ENCODE data around the gene PNPLA1.
"Not testable (repeated sequence)": the region's sequence is repeated elsewhere in the genome, so short reads cannot be mapped to it uniquely, and the experiment has no call there.

Gene PNPLA1

GRCh38 chr6:36337814-36338213 lies 68.0 kb downstream of the PNPLA1 start:
- Histone ChIP-seq H3K9me3 (ENCODE audit: control insufficient read depth, insufficient read depth, low read depth, low read length) (no peaks in the 10 kb centered on the region), H3K36me3 (ENCODE audit: control insufficient read depth, insufficient read depth, low read length) (no peaks in the 10 kb centered on the region), H3K9ac (ENCODE audit: low read length) (no peak overlapping the region), H3K27me3 (ENCODE audit: control insufficient read depth, insufficient read depth, low read length) (peaks cover 19% of the 10 kb centered on the region), H3K4me1 (ENCODE audit: control insufficient read depth, insufficient read depth, low read length) (peaks cover 19% of the 10 kb centered on the region), H3K27ac (ENCODE audit: low read depth, low read length) (no peak overlapping the region), H3K4me3 (ENCODE audit: low read depth, low read length) (no peak overlapping the region)

GRCh38 chr6:36338223-36338622 lies 68.4 kb downstream of the PNPLA1 start:
- H3K27me3 ChIP-seq (ENCODE audit: control insufficient read depth, insufficient read depth, low read length): peaks cover 19% of the 10 kb centered on the region
- not testable (repeated sequence) for H3K27ac ChIP-seq (ENCODE audit: low read depth, low read length); H3K9ac ChIP-seq (ENCODE audit: low read length); H3K36me3 ChIP-seq (ENCODE audit: control insufficient read depth, insufficient read depth, low read length); H3K4me3 ChIP-seq (ENCODE audit: low read depth, low read length); H3K9me3 ChIP-seq (ENCODE audit: control insufficient read depth, insufficient read depth, low read depth, low read length)
- peaks cover 19% of the 10 kb centered on the region for H3K4me1 ChIP-seq (ENCODE audit: control insufficient read depth, insufficient read depth, low read length)

- Histone ChIP-seq H3K27me3 (ENCODE audit: control insufficient read depth, insufficient read depth, low read length) (peaks cover 16% of the 10 kb centered on the region), H3K4me1 (ENCODE audit: control insufficient read depth, insufficient read depth, low read length) (peaks cover 13% of the 10 kb centered on the region), H3K9me3 (ENCODE audit: control insufficient read depth, insufficient read depth, low read depth, low read length) (no peaks in the 10 kb centered on the region), H3K4me3 (ENCODE audit: low read depth, low read length) (no peak overlapping the region), H3K9ac (ENCODE audit: low read length) (no peak overlapping the region), H3K27ac (ENCODE audit: low read depth, low read length) (no peak overlapping the region), H3K36me3 (ENCODE audit: control insufficient read depth, insufficient read depth, low read length) (no peaks in the 10 kb centered on the region)
Observed at GRCh38 chr6:36339146-36339545, 69.3 kb downstream of the PNPLA1 start.

GRCh38 chr6:36340306-36340617 lies 70.4 kb downstream of the PNPLA1 start:
- no peaks in the 10 kb centered on the region for H3K9me3 ChIP-seq (ENCODE audit: control insufficient read depth, insufficient read depth, low read depth, low read length)
- H3K36me3 ChIP-seq (ENCODE audit: control insufficient read depth, insufficient read depth, low read length): no peaks in the 10 kb centered on the region
- H3K27me3 ChIP-seq (ENCODE audit: control insufficient read depth, insufficient read depth, low read length): peaks cover 16% of the 10 kb centered on the region
- peak overlapping the region; percentile 60 for H3K4me3 ChIP-seq (ENCODE audit: low read depth, low read length)
- H3K4me1 ChIP-seq (ENCODE audit: control insufficient read depth, insufficient read depth, low read length): peaks cover 8% of the 10 kb centered on the region
- no peak overlapping the region for H3K27ac ChIP-seq (ENCODE audit: low read depth, low read length)
- no peak overlapping the region for H3K9ac ChIP-seq (ENCODE audit: low read length)

GRCh38 chr6:36340618-36341454 lies 71.0 kb downstream of the PNPLA1 start:
- no peaks in the 10 kb centered on the region for H3K9me3 ChIP-seq (ENCODE audit: control insufficient read depth, insufficient read depth, low read depth, low read length)
- no peak overlapping the region for H3K27ac ChIP-seq (ENCODE audit: low read depth, low read length)
- no peak overlapping the region for H3K9ac ChIP-seq (ENCODE audit: low read length)
- peaks cover 16% of the 10 kb centered on the region for H3K27me3 ChIP-seq (ENCODE audit: control insufficient read depth, insufficient read depth, low read length)
- H3K4me1 ChIP-seq (ENCODE audit: control insufficient read depth, insufficient read depth, low read length): peaks cover 9% of the 10 kb centered on the region
- peak overlapping the region; percentile 60 for H3K4me3 ChIP-seq (ENCODE audit: low read depth, low read length)
- H3K36me3 ChIP-seq (ENCODE audit: control insufficient read depth, insufficient read depth, low read length): no peaks in the 10 kb centered on the region

- peaks cover 16% of the 10 kb centered on the region for H3K27me3 ChIP-seq (ENCODE audit: control insufficient read depth, insufficient read depth, low read length)
- H3K9me3 ChIP-seq (ENCODE audit: control insufficient read depth, insufficient read depth, low read depth, low read length): no peaks in the 10 kb centered on the region
- H3K9ac ChIP-seq (ENCODE audit: low read length): no peak overlapping the region
- peaks cover 12% of the 10 kb centered on the region for H3K4me1 ChIP-seq (ENCODE audit: control insufficient read depth, insufficient read depth, low read length)
- H3K36me3 ChIP-seq (ENCODE audit: control insufficient read depth, insufficient read depth, low read length): no peaks in the 10 kb centered on the region
- no peak overlapping the region for H3K4me3 ChIP-seq (ENCODE audit: low read depth, low read length)
- no peak overlapping the region for H3K27ac ChIP-seq (ENCODE audit: low read depth, low read length)
Observed at GRCh38 chr6:36343109-36343680, 73.3 kb downstream of the PNPLA1 start.

- peaks cover 5% of the 10 kb centered on the region; the same call in 1 of the 2 replicates for H3K4me1 ChIP-seq (ENCODE audit: control insufficient read depth, insufficient read depth, low read length)
- H3K9ac ChIP-seq (ENCODE audit: low read length): no peak overlapping the region
- H3K4me3 ChIP-seq (ENCODE audit: low read depth, low read length): no peak overlapping the region
- no peak overlapping the region for H3K27ac ChIP-seq (ENCODE audit: low read depth, low read length)
- no peaks in the 10 kb centered on the region for H3K9me3 ChIP-seq (ENCODE audit: control insufficient read depth, insufficient read depth, low read depth, low read length)
- H3K36me3 ChIP-seq (ENCODE audit: control insufficient read depth, insufficient read depth, low read length): no peaks in the 10 kb centered on the region
- no peaks in the 10 kb centered on the region; the same call in 1 of the 2 replicates for H3K27me3 ChIP-seq (ENCODE audit: control insufficient read depth, insufficient read depth, low read length)
Observed at GRCh38 chr6:36345681-36346466, 76.0 kb downstream of the PNPLA1 start.

- Histone ChIP-seq H3K27me3 (ENCODE audit: control insufficient read depth, insufficient read depth, low read length) (no peaks in the 10 kb centered on the region), H3K9ac (ENCODE audit: low read length) (no peak overlapping the region), H3K27ac (ENCODE audit: low read depth, low read length) (no peak overlapping the region), H3K4me1 (ENCODE audit: control insufficient read depth, insufficient read depth, low read length) (peaks cover 5% of the 10 kb centered on the region; the same call in 1 of the 2 replicates), H3K36me3 (ENCODE audit: control insufficient read depth, insufficient read depth, low read length) (no peaks in the 10 kb centered on the region), H3K9me3 (ENCODE audit: control insufficient read depth, insufficient read depth, low read depth, low read length) (no peaks in the 10 kb centered on the region), H3K4me3 (ENCODE audit: low read depth, low read length) (no peak overlapping the region)
Observed at GRCh38 chr6:36346486-36347273, 76.8 kb downstream of the PNPLA1 start.

- peaks cover 3% of the 10 kb centered on the region; the same call in 1 of the 2 replicates for H3K9me3 ChIP-seq (ENCODE audit: control insufficient read depth, insufficient read depth, low read depth, low read length)
- no peaks in the 10 kb centered on the region for H3K36me3 ChIP-seq (ENCODE audit: control insufficient read depth, insufficient read depth, low read length)
- no peak overlapping the region for H3K9ac ChIP-seq (ENCODE audit: low read length)
- peaks cover 5% of the 10 kb centered on the region; the same call in 1 of the 2 replicates for H3K4me1 ChIP-seq (ENCODE audit: control insufficient read depth, insufficient read depth, low read length)
- H3K4me3 ChIP-seq (ENCODE audit: low read depth, low read length): no peak overlapping the region
- no peak overlapping the region for H3K27ac ChIP-seq (ENCODE audit: low read depth, low read length)
- H3K27me3 ChIP-seq (ENCODE audit: control insufficient read depth, insufficient read depth, low read length): no peaks in the 10 kb centered on the region
Observed at GRCh38 chr6:36347621-36348020, 77.8 kb downstream of the PNPLA1 start.

GRCh38 chr6:36349240-36349639 lies 79.4 kb downstream of the PNPLA1 start:
- H3K4me3 ChIP-seq (ENCODE audit: low read depth, low read length): no peak overlapping the region
- peaks cover 5% of the 10 kb centered on the region; the same call in 1 of the 2 replicates for H3K4me1 ChIP-seq (ENCODE audit: control insufficient read depth, insufficient read depth, low read length)
- no peaks in the 10 kb centered on the region for H3K27me3 ChIP-seq (ENCODE audit: control insufficient read depth, insufficient read depth, low read length)
- no peak overlapping the region for H3K9ac ChIP-seq (ENCODE audit: low read length)
- H3K36me3 ChIP-seq (ENCODE audit: control insufficient read depth, insufficient read depth, low read length): no peaks in the 10 kb centered on the region
- H3K9me3 ChIP-seq (ENCODE audit: control insufficient read depth, insufficient read depth, low read depth, low read length): peaks cover 7% of the 10 kb centered on the region
- H3K27ac ChIP-seq (ENCODE audit: low read depth, low read length): no peak overlapping the region

Data from HUES6 (cell line).